ENCODE results near the gene POU2F3.

Gene POU2F3

DNA sequence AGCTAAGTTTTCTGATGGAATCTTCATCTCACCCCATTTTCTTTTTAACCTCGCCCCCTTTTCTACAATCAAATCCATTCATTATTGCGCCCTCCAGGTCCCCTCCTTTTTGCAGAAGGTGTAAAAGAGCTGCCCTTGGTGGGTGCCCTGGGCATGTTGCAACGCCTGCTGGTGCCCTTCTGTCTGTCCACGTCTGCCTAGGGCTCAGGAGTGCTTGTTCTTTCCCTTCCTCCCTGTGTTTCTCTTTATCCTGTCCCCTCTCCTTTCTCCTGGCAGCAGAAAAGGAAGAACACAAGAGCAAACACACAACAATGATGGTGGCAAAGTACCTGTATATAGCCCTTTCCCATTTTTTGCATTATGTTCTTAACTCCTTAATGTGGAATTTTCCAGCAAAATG is 79.0 kb downstream of the POU2F3 start:
- no peak for TF ChIP-seq POLR2AphosphoS5 (IDR thresholded peaks at IDR 0.05; ENCODE audit: low read depth, low read length)
- no peak for TF ChIP-seq FOXP2 (optimal IDR thresholded peaks at IDR 0.05; ENCODE audit: borderline replicate concordance, extremely low read depth, extremely low read length, insufficient read depth)
- TF ChIP-seq SIN3A (IDR thresholded peaks at IDR 0.05; ENCODE audit: borderline replicate concordance, insufficient read depth, low read length) = no peak
- TF ChIP-seq, protein P1, sequence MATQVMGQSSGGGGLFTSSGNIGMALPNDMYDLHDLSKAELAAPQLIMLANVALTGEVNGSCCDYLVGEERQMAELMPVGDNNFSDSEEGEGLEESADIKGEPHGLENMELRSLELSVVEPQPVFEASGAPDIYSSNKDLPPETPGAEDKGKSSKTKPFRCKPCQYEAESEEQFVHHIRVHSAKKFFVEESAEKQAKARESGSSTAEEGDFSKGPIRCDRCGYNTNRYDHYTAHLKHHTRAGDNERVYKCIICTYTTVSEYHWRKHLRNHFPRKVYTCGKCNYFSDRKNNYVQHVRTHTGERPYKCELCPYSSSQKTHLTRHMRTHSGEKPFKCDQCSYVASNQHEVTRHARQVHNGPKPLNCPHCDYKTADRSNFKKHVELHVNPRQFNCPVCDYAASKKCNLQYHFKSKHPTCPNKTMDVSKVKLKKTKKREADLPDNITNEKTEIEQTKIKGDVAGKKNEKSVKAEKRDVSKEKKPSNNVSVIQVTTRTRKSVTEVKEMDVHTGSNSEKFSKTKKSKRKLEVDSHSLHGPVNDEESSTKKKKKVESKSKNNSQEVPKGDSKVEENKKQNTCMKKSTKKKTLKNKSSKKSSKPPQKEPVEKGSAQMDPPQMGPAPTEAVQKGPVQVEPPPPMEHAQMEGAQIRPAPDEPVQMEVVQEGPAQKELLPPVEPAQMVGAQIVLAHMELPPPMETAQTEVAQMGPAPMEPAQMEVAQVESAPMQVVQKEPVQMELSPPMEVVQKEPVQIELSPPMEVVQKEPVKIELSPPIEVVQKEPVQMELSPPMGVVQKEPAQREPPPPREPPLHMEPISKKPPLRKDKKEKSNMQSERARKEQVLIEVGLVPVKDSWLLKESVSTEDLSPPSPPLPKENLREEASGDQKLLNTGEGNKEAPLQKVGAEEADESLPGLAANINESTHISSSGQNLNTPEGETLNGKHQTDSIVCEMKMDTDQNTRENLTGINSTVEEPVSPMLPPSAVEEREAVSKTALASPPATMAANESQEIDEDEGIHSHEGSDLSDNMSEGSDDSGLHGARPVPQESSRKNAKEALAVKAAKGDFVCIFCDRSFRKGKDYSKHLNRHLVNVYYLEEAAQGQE (IDR thresholded peaks at IDR 0.05; ENCODE audit: insufficient read depth in 1 of 2, low read depth in 2 of 2, low read length in 2 of 2) = no peak
- TF ChIP-seq TAF1 (IDR thresholded peaks at IDR 0.05; ENCODE audit: borderline replicate concordance, insufficient read depth, low read length) = no peak

DNA sequence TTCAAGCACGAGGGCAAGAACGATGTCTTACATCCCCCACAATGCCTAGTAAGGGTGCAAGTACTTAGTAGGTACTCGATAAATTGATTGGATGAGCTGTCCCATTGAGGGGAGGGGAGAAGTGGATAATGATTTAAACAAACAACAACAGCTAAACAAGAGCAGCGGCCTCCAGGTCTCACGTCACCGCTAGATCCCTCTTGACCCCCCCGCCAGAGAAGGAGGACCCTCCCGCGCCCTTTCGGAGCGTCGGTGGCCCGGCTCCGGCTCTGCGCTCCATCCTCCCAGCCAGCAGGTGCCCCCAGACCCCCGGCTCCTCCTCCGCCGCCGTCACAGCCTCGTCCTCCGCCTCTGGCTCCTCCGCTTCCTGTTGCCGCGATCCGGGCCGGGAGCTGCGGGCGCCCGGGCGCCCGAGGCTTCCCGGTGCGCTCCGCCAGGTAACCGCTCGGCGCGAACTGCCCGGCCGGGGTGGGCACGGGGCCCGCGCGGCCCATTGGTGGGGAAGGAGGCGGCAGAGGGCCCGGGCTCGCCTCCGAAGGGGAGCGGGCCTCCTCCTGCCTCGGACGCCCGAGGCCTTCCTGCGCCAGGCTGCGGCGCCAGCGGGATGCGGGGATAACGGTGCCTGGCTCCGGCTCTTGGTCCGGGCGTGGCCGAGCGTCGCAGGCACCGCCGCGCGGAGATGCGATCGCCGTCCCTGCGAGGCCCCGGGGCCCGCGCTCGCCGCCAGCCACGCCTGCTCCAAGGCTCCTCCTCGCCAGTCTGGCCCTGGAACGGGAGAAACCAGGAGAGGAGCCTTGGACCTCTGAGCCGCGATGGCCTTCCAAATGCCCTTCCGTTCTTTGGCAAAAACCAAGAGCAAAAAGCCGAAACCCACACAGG is 85.2 kb downstream of the POU2F3 start, which contains the start of gene TLCD5:
Gene TLCD5, plus strand, starts transcription at position 368 of the 879 bp plus-strand sequence. CDS start 2,143 bp downstream, outside the sequence.
- TF ChIP-seq, protein P1 (IDR thresholded peaks at IDR 0.05; ENCODE audit: insufficient read depth in 1 of 2, low read depth in 2 of 2, low read length in 2 of 2) = peak in 1 of 2 experiments; percentile 26; a peak in 1 of 4 replicates
- TF ChIP-seq TAF1 (IDR thresholded peaks at IDR 0.05; ENCODE audit: borderline replicate concordance, insufficient read depth, low read length) (peak; percentile 91), POLR2AphosphoS5 (IDR thresholded peaks at IDR 0.05; ENCODE audit: low read depth, low read length) (peak; percentile 84), SIN3A (IDR thresholded peaks at IDR 0.05; ENCODE audit: borderline replicate concordance, insufficient read depth, low read length) (no peak), FOXP2 (optimal IDR thresholded peaks at IDR 0.05; ENCODE audit: borderline replicate concordance, extremely low read depth, extremely low read length, insufficient read depth) (peak; percentile 80)

DNA sequence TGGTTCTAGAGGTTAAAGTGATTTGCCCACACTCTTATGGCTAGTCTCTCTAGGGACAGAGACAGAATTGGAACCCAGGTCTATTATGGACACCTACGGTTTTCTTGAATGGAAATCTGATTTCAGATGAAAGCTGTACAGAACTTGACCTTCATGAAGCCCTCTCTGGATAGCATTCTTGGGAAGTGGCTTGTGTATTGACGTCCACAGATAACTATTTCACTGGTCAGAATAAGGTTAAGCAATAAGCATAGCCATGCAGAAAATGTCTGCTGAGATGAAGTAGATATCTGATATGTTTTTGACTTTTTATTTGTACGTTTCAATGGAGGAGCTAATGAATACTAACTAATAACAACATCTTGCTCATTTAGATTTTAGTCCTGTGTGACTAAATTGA is 86.3 kb downstream of the POU2F3 start:
- no peak for TF ChIP-seq FOXP2 (optimal IDR thresholded peaks at IDR 0.05; ENCODE audit: borderline replicate concordance, extremely low read depth, extremely low read length, insufficient read depth)
- TF ChIP-seq, protein P1 (IDR thresholded peaks at IDR 0.05; ENCODE audit: insufficient read depth in 1 of 2, low read depth in 2 of 2, low read length in 2 of 2) = no peak
- no peak for TF ChIP-seq SIN3A (IDR thresholded peaks at IDR 0.05; ENCODE audit: borderline replicate concordance, insufficient read depth, low read length)
- TF ChIP-seq TAF1 (IDR thresholded peaks at IDR 0.05; ENCODE audit: borderline replicate concordance, insufficient read depth, low read length) = no peak
- no peak for TF ChIP-seq POLR2AphosphoS5 (IDR thresholded peaks at IDR 0.05; ENCODE audit: low read depth, low read length)

DNA sequence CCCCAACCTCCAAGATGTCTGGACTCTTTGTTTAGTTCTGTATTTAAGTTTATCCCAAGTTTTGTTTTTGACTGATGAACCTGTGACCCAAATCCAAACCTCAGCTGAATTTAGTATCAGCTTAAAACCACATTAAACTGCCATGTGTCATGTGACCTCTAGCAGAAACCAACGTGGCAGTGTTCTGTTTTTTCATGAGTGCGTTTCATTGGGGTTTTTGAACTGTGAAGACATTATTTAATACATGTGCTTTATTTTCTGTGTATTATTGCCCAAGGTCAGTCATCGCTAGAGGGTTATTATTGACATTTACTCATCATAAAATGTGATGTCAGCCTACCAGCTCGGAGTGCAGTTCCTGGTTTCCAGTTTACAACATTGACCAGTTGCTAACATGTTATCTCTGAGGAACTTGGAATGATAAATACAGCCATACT is 86.9 kb downstream of the POU2F3 start:
- no peak for TF ChIP-seq TAF1 (IDR thresholded peaks at IDR 0.05; ENCODE audit: borderline replicate concordance, insufficient read depth, low read length)
- TF ChIP-seq, protein P1 (IDR thresholded peaks at IDR 0.05; ENCODE audit: insufficient read depth in 1 of 2, low read depth in 2 of 2, low read length in 2 of 2) = no peak
- TF ChIP-seq POLR2AphosphoS5 (IDR thresholded peaks at IDR 0.05; ENCODE audit: low read depth, low read length) = no peak
- TF ChIP-seq FOXP2 (optimal IDR thresholded peaks at IDR 0.05; ENCODE audit: borderline replicate concordance, extremely low read depth, extremely low read length, insufficient read depth) = no peak
- no peak for TF ChIP-seq SIN3A (IDR thresholded peaks at IDR 0.05; ENCODE audit: borderline replicate concordance, insufficient read depth, low read length)
